HG03378 (cell line): ENCODE data around the gene KRTAP4-1.
"Not testable (repeated sequence)": the region's sequence is repeated elsewhere in the genome, so short reads cannot be mapped to it uniquely, and the experiment has no call there.

Experiments used
- ATAC-seq: cut with Tn5 transposase; IDR thresholded peaks from one replicate; pipeline ENCODE4 v1.9.1; 2021; ENCODE audit warnings: mild to moderate bottlenecking, moderate library complexity; ENCODE audit not compliant: unreplicated experiment

KRTAP4-1 gene

DNA sequence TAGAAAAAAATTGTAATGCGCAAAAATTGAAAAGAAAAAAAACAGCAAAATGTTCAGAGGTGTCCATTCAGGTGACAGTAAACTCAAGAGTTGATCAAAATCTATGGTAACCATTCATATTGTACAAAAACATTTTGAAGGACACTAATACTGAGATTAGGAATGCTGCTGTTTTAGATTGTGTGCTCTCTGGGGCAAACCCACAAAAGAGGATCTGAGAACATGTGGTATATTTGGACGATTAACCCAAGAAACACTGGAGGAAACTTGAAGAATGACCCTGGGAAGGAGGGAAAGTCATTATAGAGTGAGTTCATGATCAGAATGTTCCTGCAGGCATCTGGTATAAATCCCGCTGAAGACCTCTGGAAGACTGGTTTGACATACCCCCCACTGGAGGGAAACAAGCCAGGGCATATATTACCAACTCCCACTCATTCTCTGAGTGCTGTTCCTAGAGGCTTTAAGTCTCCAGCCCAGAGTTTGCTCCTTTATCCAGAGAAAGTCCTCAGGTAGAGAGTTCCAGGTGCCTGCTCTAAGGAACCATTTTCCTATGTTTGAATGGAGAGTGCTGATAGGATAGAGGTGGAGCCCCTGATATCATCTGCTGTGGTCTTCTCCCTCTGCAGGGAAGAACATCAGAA lies 7.8 kb downstream of the KRTAP4-1 start:
- no peak for ATAC-seq

DNA sequence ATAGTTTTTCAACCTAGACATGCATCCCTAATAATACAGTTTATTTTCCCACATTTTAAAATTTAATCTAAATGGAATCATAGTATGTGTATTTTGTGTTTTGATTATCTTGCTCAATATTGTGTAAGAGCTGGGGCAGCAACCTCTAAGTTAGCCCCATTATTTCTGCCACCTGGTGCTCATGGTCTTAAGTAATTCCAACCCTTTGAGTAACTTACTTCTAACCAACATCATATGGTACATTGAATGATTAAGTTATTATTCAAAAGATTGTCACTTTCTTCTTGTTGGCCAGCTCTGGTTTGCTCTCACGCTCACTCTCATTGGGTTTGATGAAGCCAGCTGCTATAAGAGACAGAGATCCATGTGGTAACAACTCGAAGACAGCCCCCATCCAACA lies 12.8 kb downstream of the KRTAP4-1 start:
- no peak for ATAC-seq

- ATAC-seq: no peak
Measured at GRCh38 chr17:41168121-41168520, 16.6 kb downstream of the KRTAP4-1 start, which contains the start of gene KRTAP4-3. TSS of gene KRTAP4-3 (minus strand) at chr17:41168221. CDS start at chr17:41168172, 49 bp downstream.

- ATAC-seq: no peak
Measured at GRCh38 chr17:41167561-41167960, 17.1 kb downstream of the KRTAP4-1 start.

- ATAC-seq: no peak
Measured at GRCh38 chr17:41163828-41164227, 20.9 kb downstream of the KRTAP4-1 start.

DNA sequence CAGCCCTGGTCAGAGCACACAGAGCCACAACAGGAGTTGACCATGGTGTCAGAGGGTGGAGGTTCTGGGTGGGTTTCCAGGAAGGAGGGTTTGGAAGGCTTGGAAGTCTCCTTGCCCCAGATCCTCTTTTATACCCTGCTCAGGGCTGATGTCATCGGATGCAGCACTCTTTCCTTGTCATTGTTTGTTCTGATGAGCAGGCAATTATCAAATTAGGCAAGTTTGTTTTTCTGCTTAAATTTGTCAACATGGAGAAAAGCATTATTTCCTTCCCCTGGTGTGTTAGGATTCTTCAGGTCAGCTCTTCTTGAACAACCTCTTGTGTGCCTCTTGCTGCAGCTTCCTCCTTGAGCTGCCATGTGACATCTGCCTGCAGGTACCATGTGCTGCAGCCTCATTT lies 24.1 kb downstream of the KRTAP4-1 start, which contains the start of gene KRTAP4-4:
Gene KRTAP4-4, minus strand, starts transcription at position 101 of the 400 bp plus-strand sequence. Its CDS starts 57 bp downstream, at position 44.
- ATAC-seq: no peak

- ATAC-seq: not testable (repeated sequence)
Measured at GRCh38 chr17:41160190-41160589, 24.5 kb downstream of the KRTAP4-1 start.

DNA sequence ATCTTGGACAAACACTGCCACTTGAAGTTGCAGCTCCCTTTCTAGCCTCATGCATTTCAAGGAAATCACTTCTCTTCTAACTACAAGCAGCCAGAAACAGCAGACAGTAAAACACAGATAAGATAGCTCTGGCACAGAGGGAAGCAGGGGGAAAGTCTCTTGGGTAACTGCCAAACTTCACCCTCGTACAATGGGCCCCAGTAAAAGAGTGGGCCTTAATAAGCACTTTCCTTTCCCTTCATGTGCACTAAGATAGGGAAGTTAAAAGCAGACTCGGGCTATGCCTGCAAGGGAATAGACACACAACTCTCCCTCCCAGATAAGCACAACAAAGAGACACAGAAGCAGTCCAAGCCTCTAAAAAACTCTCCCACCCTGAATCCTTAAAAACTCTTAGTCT lies 30.9 kb downstream of the KRTAP4-1 start:
- ATAC-seq: no peak

GRCh38 chr17:41151525-41151924 lies 33.2 kb downstream of the KRTAP4-1 start:
- ATAC-seq: no peak

GRCh38 chr17:41150026-41150425 lies 34.7 kb downstream of the KRTAP4-1 start:
- no peak for ATAC-seq

GRCh38 chr17:41149652-41149985 lies 35.1 kb downstream of the KRTAP4-1 start, which contains the start of gene KRTAP4-5:
TSS of gene KRTAP4-5 (minus strand) at chr17:41149825. CDS start at chr17:41149767, 58 bp downstream.
- ATAC-seq: no peak

- ATAC-seq: not testable (repeated sequence)
Measured at GRCh38 chr17:41148971-41149651, 35.6 kb downstream of the KRTAP4-1 start.

GRCh38 chr17:41147531-41148204 lies 37.0 kb downstream of the KRTAP4-1 start:
- ATAC-seq: no peak

- ATAC-seq: no peak
Measured at GRCh38 chr17:41145261-41145660, 39.5 kb downstream of the KRTAP4-1 start.

- no peak for ATAC-seq
Measured at GRCh38 chr17:41144846-41145245, 39.9 kb downstream of the KRTAP4-1 start.

GRCh38 chr17:41141361-41141760 lies 43.4 kb downstream of the KRTAP4-1 start:
- no peak for ATAC-seq

GRCh38 chr17:41140360-41141131 lies 44.2 kb downstream of the KRTAP4-1 start, which contains the start of gene KRTAP4-6:
TSS of gene KRTAP4-6 (minus strand) at chr17:41140544. CDS start at chr17:41140487, 57 bp downstream.
- no peak for ATAC-seq

DNA sequence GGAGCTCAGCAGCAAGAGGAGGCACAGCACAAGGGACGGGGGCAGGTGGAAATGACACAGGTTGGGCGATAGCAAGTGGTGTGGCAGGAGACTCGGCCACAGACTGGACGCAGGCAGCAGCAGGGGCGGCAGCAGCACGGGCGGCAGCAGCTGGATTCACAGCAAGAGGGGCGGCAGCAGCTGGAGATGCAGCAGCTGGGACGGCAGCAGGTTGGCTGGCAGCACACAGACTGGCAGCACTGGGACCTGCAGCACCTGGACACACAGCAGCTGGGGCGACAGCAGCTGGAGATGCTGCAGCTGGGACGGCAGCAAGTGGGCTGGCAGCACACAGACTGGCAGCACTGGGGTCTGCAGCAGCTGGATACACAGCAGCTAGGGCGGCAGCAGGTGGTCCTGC lies 44.8 kb downstream of the KRTAP4-1 start:
- ATAC-seq: not testable (repeated sequence)
